Neural cell (in vitro differentiated cells): ENCODE results near the gene LRRC27. TPM values are rescaled to one million over a fixed set of nuclear protein-coding genes. Genes with fewer than 3 reads are reported as not detected.

Experiments
- H2AFZ ChIP-seq: fragments of 200-600, 300-800 bp; sonication (generic), shearing (Covaris generic); 2 replicates; pipeline ENCODE4 v1.6.0; 2014; ENCODE audit warnings: low read depth, mild to moderate bottlenecking, antibody characterized with exemption, low read length, moderate library complexity
- H3F3A ChIP-seq: fragments of 200-600 bp; shearing (Covaris generic); 2 replicates; pipeline ENCODE4 v1.6.1; 2016; ENCODE audit warnings: mild to moderate bottlenecking, moderate library complexity, mixed read lengths, antibody characterized with exemption, low read length; ENCODE audit not compliant: insufficient read depth, poor library complexity, severe bottlenecking
- H3K27ac ChIP-seq: fragments of 200-600, 300-800 bp; sonication (generic), shearing (Covaris generic); 2 replicates; pipeline ENCODE4 v1.5.1; 2014; ENCODE audit warnings: mild to moderate bottlenecking, low read length, moderate library complexity
- H3K27me3 ChIP-seq: fragments of 300-800, 200-600 bp; sonication (generic), shearing (Covaris generic); 2 replicates; pipeline ENCODE4 v1.6.0; 2014; ENCODE audit warnings: mild to moderate bottlenecking, low read depth, low read length, moderate library complexity; ENCODE audit not compliant: insufficient read depth
- H3K36me3 ChIP-seq: fragments of 300-800, 200-600 bp; sonication (generic), shearing (Covaris generic); 2 replicates; pipeline ENCODE4 v1.5.1; 2014; ENCODE audit warnings: mild to moderate bottlenecking, antibody characterized with exemption, low read length, moderate library complexity; ENCODE audit not compliant: insufficient read depth
- H3K4me2 ChIP-seq: fragments of 300-800, 200-600 bp; sonication (generic), shearing (Covaris generic); 2 replicates; pipeline ENCODE4 v1.6.0; 2014; ENCODE audit warnings: mild to moderate bottlenecking, low read length
- H3K4me3 ChIP-seq: fragments of 300-800, 200-600 bp; sonication (generic), shearing (Covaris generic); 2 replicates; pipeline ENCODE4 v1.5.1; 2014; ENCODE audit warnings: mild to moderate bottlenecking, low read length, moderate library complexity
- H3K79me2 ChIP-seq: fragments of 200-600 bp; shearing (Covaris generic); replicated peaks from 2 replicates; pipeline ENCODE4 v1.6.0; 2014; ENCODE audit warnings: mild to moderate bottlenecking, low read length, moderate library complexity; ENCODE audit not compliant: insufficient read depth
- H3K9ac ChIP-seq: fragments of 300-800, 200-600 bp; sonication (generic), shearing (Covaris generic); 2 replicates; pipeline ENCODE4 v1.6.1; 2016; ENCODE audit warnings: mild to moderate bottlenecking, low read length, mixed read lengths
- H3K9me2 ChIP-seq: fragments of 200-600 bp; shearing (Covaris generic); 2 replicates; pipeline ENCODE4 v1.6.1; 2016; ENCODE audit warnings: mild to moderate bottlenecking, low read length, mixed read lengths; ENCODE audit not compliant: insufficient read depth
- H3K9me3 ChIP-seq: fragments of 200-600, 300-800 bp; sonication (generic), shearing (Covaris generic); 2 replicates; pipeline ENCODE4 v1.6.1; 2016; ENCODE audit warnings: mild to moderate bottlenecking, mixed run types, low read length, moderate library complexity, mixed read lengths
- H4K20me1 ChIP-seq: fragments of 200-600 bp; shearing (Covaris generic); 2 replicates; pipeline ENCODE4 v1.6.1; 2016; ENCODE audit warnings: mild to moderate bottlenecking, mixed run types; ENCODE audit not compliant: insufficient read depth
- EP300 ChIP-seq: fragments of 450-650 bp; conservative IDR thresholded peaks from 2 replicates; pipeline ENCODE4 v1.6.1; 2014; ENCODE audit warnings: antibody characterized with exemption, mild to moderate bottlenecking, moderate library complexity; ENCODE audit not compliant: poor library complexity, severe bottlenecking
- EZH2 ChIP-seq: fragments of 200-600, 300-800 bp; shearing (Covaris generic), sonication (generic); IDR thresholded peaks from 2 replicates; pipeline ENCODE4 v1.6.1; 2014; ENCODE audit warnings: antibody characterized with exemption, low read length, borderline replicate concordance, mild to moderate bottlenecking; ENCODE audit not compliant: insufficient read depth, poor library complexity, severe bottlenecking
- MXI1 ChIP-seq: fragments of 450-650 bp; conservative IDR thresholded peaks from 2 replicates; pipeline ENCODE4 v1.6.1; 2014; ENCODE audit warnings: antibody characterized with exemption, mild to moderate bottlenecking; ENCODE audit not compliant: poor library complexity, severe bottlenecking
- POLR2AphosphoS5 ChIP-seq: IDR thresholded peaks from 2 replicates; pipeline ENCODE4 v1.6.1; 2012
- RAD21 ChIP-seq: fragments of 450-650 bp; conservative IDR thresholded peaks from 2 replicates; pipeline ENCODE4 v1.6.1; 2014; ENCODE audit warnings: antibody characterized with exemption, mild to moderate bottlenecking, moderate library complexity
- SMC3 ChIP-seq: fragments of 450-650 bp; conservative IDR thresholded peaks from 2 replicates; pipeline ENCODE4 v1.6.1; 2014; ENCODE audit warnings: antibody characterized with exemption, mild to moderate bottlenecking, moderate library complexity; ENCODE audit not compliant: poor library complexity
- TAF1 ChIP-seq: IDR thresholded peaks from 2 replicates; pipeline ENCODE4 v1.6.1; 2012; ENCODE audit warnings: low read depth
- polyA plus RNA-seq: library from polyadenylated mRNA; depleted of rRNA; stranded (reverse); fragments of >200 nt; gene quantifications from 2 replicates; pipeline ENCODE4 v1.2.3, GENCODE V29; 2014
- TF ChIP-seq, protein P1 (sequence below): fragments of 450-650 bp; IDR thresholded peaks from 2 replicates; pipeline ENCODE4 v1.5.1; 2014; ENCODE audit warnings: antibody characterized with exemption, mild to moderate bottlenecking, moderate library complexity; ENCODE audit not compliant: poor library complexity, severe bottlenecking
- TF ChIP-seq, protein P2 (sequence below): IDR thresholded peaks from 2 replicates; pipeline ENCODE4 v1.6.1; 2012; ENCODE audit warnings: borderline replicate concordance

LRRC27 gene
- polyA plus RNA-seq, 1 donor from 2014 or later = 26.7 TPM

DNA sequence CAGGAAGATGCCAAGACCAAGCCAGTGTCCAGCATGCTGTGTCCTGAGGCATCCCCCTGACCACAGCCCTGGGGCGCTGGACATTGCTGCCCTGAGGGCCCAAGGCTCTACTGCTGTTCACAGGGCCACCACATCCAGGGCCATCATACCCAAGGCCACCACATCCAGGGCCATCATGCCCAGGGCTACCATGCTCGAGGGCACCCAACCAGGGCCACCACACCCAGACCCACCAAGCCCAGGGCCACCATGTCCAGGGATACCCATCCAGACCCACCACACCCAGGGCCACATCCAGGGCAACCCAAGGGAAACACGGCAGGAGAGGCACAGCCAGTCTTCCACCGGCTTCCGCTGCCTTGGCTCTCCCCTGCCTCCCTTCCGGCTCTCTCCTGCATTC, 41.4 kb upstream of the LRRC27 start:
- Histone ChIP-seq H3K4me3 (no peak overlapping the region), H3K27ac (no peak overlapping the region), H2AFZ (no peak overlapping the region), H3F3A (no peaks in the 10 kb centered on the region), H3K9ac (no peak overlapping the region), H3K79me2 (no peaks in the 10 kb centered on the region), H3K36me3 (no peaks in the 10 kb centered on the region), H3K9me3 (no peaks in the 10 kb centered on the region), H3K9me2 (no peaks in the 10 kb centered on the region), H3K4me2 (no peak overlapping the region), H3K27me3 (no peaks in the 10 kb centered on the region), H4K20me1 (no peaks in the 10 kb centered on the region)
- TF ChIP-seq TAF1 (no peak), POLR2AphosphoS5 (no peak)
- TF ChIP-seq, protein P1, sequence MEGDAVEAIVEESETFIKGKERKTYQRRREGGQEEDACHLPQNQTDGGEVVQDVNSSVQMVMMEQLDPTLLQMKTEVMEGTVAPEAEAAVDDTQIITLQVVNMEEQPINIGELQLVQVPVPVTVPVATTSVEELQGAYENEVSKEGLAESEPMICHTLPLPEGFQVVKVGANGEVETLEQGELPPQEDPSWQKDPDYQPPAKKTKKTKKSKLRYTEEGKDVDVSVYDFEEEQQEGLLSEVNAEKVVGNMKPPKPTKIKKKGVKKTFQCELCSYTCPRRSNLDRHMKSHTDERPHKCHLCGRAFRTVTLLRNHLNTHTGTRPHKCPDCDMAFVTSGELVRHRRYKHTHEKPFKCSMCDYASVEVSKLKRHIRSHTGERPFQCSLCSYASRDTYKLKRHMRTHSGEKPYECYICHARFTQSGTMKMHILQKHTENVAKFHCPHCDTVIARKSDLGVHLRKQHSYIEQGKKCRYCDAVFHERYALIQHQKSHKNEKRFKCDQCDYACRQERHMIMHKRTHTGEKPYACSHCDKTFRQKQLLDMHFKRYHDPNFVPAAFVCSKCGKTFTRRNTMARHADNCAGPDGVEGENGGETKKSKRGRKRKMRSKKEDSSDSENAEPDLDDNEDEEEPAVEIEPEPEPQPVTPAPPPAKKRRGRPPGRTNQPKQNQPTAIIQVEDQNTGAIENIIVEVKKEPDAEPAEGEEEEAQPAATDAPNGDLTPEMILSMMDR = no peak

DNA sequence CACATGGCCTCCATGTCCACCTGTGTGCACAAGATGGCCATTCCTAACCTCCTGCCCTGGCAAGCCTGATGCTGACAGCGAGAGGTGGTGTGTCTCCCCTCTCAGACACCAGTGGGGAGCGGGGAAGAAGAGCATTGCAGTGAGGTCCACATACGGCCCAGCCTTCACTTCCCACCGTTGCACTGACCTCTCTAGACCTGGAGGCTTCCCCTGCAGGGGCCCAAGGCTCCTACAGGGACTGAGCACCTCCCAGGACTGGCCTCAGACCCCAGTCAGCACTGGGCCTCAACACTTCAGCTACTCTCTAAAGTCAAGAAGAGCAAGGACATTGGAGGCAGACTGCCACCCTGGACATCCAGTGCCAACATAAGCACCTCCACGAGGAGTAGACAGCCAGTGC, 40.2 kb upstream of the LRRC27 start:
- Histone ChIP-seq H2AFZ (no peak overlapping the region), H3K79me2 (no peaks in the 10 kb centered on the region), H3K27me3 (no peaks in the 10 kb centered on the region), H3K9me3 (no peaks in the 10 kb centered on the region), H4K20me1 (no peaks in the 10 kb centered on the region), H3K36me3 (no peaks in the 10 kb centered on the region), H3K4me2 (no peak overlapping the region), H3K4me3 (no peak overlapping the region), H3K27ac (no peak overlapping the region), H3K9ac (no peak overlapping the region), H3F3A (no peaks in the 10 kb centered on the region), H3K9me2 (no peaks in the 10 kb centered on the region)
- TF ChIP-seq RAD21 (no peak), SMC3 (no peak), EZH2 (no peak), TAF1 (no peak), POLR2AphosphoS5 (no peak), EP300 (no peak), MXI1 (no peak)
- TF ChIP-seq, protein P2, sequence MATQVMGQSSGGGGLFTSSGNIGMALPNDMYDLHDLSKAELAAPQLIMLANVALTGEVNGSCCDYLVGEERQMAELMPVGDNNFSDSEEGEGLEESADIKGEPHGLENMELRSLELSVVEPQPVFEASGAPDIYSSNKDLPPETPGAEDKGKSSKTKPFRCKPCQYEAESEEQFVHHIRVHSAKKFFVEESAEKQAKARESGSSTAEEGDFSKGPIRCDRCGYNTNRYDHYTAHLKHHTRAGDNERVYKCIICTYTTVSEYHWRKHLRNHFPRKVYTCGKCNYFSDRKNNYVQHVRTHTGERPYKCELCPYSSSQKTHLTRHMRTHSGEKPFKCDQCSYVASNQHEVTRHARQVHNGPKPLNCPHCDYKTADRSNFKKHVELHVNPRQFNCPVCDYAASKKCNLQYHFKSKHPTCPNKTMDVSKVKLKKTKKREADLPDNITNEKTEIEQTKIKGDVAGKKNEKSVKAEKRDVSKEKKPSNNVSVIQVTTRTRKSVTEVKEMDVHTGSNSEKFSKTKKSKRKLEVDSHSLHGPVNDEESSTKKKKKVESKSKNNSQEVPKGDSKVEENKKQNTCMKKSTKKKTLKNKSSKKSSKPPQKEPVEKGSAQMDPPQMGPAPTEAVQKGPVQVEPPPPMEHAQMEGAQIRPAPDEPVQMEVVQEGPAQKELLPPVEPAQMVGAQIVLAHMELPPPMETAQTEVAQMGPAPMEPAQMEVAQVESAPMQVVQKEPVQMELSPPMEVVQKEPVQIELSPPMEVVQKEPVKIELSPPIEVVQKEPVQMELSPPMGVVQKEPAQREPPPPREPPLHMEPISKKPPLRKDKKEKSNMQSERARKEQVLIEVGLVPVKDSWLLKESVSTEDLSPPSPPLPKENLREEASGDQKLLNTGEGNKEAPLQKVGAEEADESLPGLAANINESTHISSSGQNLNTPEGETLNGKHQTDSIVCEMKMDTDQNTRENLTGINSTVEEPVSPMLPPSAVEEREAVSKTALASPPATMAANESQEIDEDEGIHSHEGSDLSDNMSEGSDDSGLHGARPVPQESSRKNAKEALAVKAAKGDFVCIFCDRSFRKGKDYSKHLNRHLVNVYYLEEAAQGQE = no peak
- TF ChIP-seq, protein P1 = no peak
